Measurements from ENCODE around the gene ADAM10.
A peak's percentile ranks its signal among the peaks of the same experiment; 100 is the strongest.
"Not testable (repeated sequence)": the region's sequence is repeated elsewhere in the genome, so short reads cannot be mapped to it uniquely, and the experiment has no call there.

The ADAM10 gene

GRCh38 chr15:58666957-58667356 is 82.5 kb downstream of the ADAM10 start:
- DNase-seq = peak; percentile 11

GRCh38 chr15:58665672-58666071 is 83.8 kb downstream of the ADAM10 start:
- no peak for DNase-seq

- no peak for DNase-seq
Measured at GRCh38 chr15:58650102-58650501, 99.4 kb downstream of the ADAM10 start.

- DNase-seq = no peak
Measured at GRCh38 chr15:58649175-58649574, 100.3 kb downstream of the ADAM10 start.

- no peak for DNase-seq
Measured at GRCh38 chr15:58643996-58644395, 105.5 kb downstream of the ADAM10 start.

GRCh38 chr15:58641660-58642059 is 107.8 kb downstream of the ADAM10 start:
- DNase-seq = no peak

- no peak for DNase-seq
Measured at GRCh38 chr15:58639992-58640391, 109.5 kb downstream of the ADAM10 start.

GRCh38 chr15:58639002-58639756 is 110.3 kb downstream of the ADAM10 start:
- DNase-seq = no peak

GRCh38 chr15:58632789-58633188 is 116.7 kb downstream of the ADAM10 start:
- peak; percentile 33 for DNase-seq

GRCh38 chr15:58631319-58631718 is 118.2 kb downstream of the ADAM10 start:
- no peak for DNase-seq

GRCh38 chr15:58629625-58630024 is 119.9 kb downstream of the ADAM10 start:
- DNase-seq = no peak

GRCh38 chr15:58628206-58628947 is 121.1 kb downstream of the ADAM10 start:
- DNase-seq = no peak

GRCh38 chr15:58627701-58628100 is 121.8 kb downstream of the ADAM10 start:
- DNase-seq = no peak

GRCh38 chr15:58627046-58627445 is 122.5 kb downstream of the ADAM10 start:
- DNase-seq = no peak

- no peak for DNase-seq
Measured at GRCh38 chr15:58626378-58626777, 123.1 kb downstream of the ADAM10 start.

GRCh38 chr15:58622877-58623276 is 126.6 kb downstream of the ADAM10 start:
- DNase-seq = no peak

GRCh38 chr15:58620268-58620667 is 129.2 kb downstream of the ADAM10 start:
- not testable (repeated sequence) for DNase-seq

GRCh38 chr15:58616171-58616570 is 133.3 kb downstream of the ADAM10 start:
- no peak for DNase-seq

GRCh38 chr15:58611731-58612676 is 137.5 kb downstream of the ADAM10 start:
- DNase-seq = no peak

GRCh38 chr15:58608711-58609110 is 140.8 kb downstream of the ADAM10 start:
- DNase-seq = peak; percentile 12

GRCh38 chr15:58608129-58608590 is 141.3 kb downstream of the ADAM10 start:
- DNase-seq = peak; percentile 53

- no peak for DNase-seq
Measured at GRCh38 chr15:58606577-58607080, 142.9 kb downstream of the ADAM10 start.
